DMS153 treated with DMSO at 0.1 percent for 48 hours (cell line): ENCODE results near the gene GHRL.

Source experiments
- DNase-seq: peaks from one replicate; lab custom pipeline; 2025; ENCODE audit not compliant: unreplicated experiment; lab: John Stamatoyannopoulos, UW

GHRL gene

DNA sequence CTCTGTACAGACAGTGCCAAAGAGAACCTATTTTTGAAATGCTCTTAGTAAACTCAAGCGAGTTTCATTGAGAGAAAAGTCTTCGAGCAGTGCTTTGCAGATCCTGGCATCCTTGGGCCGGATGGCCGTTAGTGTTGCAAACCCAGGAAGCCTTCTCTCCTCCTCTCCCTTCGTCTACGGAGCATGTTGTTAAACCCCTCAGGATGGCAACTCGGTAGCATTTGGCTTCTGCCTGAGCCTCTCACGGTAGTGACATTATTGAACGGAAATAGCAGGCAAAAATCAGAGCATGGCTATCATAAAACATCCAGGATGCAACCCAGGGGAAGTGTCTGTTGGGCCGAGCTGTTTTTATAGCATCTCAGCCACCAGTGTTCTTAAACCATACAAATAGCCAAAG is 34.8 kb upstream of the GHRL start:
- no peak for DNase-seq

- DNase-seq = no peak
These were observed 29.6 kb upstream of the GHRL start for GRCh38 chr3:10322352-10322710.

- DNase-seq = no peak
These were observed 29.0 kb upstream of the GHRL start for GRCh38 chr3:10321630-10322351.

- no peak for DNase-seq
These were observed 27.6 kb upstream of the GHRL start for GRCh38 chr3:10320320-10320677.

GRCh38 chr3:10319804-10320203 is 27.1 kb upstream of the GHRL start:
- no peak for DNase-seq

DNA sequence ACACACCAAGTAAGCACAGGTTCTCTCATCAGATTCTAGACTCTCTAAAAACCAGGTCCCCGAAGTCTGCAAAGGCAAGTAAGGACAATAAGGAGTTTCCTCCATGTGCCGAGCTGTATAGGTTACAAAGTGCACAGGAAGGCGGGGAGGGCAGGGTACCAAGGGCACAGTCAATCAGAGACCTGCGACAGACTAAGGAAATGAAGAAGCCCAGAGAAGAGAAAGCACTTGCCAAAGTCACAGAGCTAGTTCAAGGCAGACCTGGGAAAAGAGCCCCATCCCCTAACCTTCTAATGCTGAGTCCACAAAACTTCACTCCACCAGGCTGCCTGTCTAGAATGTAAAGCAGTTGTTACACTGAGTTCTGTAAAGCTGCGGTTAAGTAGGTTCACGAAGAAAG is 26.5 kb upstream of the GHRL start:
- no peak for DNase-seq

DNA sequence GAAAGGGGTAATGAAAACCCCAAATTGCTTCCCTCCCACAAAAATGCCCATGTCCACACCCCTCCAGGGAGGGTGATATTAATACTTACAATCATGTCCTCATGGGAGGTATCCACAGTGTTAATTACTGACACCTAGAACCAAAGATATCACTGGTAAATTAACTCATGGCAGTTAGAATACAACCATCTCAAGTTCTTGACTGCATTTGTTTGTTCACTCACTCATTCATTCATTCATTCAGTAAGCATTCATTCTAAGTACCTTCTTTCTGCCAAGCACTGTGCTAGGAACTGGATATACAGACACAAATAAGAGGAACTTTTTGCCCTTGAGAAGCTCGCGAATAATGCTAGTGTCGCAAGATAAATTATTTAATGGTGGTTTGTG is 25.2 kb upstream of the GHRL start:
- no peak for DNase-seq

DNA sequence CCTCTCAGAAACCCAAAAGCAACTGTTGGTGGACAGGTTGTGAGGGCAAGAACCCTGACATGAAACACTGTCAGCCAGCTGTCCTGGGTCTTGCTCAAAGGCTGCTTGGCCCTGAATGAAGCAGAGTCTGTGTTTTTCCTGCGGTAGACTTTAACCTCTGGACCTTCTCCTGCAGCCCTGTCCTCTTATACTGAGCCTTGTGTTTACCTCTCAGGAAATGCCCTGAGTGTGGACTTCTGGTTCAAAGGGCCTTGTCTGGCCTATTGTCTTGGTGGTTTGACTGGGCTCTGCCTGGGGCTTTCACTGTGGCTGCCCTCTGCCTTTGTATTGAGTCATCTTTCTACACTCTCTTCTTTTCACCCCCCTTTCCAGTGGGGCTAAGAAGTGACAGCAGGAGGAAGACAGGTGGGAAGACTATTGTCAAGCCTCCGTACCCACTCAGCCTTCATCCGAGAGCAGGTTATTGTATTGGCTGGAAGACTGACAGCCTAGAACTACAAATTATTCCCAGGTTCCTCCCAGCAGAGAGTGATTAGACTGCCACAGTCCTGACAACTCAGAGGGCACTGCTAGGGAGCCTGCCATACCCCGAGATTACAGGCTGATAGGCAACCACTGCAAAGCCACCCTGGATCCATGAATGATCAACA is 24.7 kb upstream of the GHRL start:
- no peak for DNase-seq

DNA sequence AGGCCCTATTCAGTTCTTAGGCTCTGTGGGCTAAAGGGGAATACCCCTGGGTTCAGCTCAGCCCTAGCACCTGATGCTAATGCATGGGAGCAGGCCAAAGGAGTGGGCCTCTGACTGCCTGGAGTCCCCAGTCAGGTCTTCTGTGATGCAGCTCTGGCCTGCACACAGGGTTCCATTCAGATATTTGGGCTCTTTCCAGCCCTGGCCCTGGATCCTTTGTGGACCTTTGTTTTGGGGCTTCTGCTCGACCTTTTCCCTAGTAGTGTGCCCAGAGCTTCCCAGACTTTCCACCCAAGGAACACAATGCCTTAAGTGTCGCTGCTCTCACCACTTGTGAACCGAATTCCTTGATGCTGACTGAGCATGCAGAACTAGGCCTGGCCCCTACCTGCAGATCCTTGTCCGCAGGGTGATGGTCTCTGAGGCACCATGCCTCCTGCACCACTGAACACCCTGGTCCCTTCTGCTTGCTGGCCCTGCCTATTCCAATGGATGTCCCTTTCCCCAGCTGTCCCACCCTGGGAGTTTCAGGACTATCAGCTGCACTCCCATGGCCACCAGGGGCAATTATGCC is 23.1 kb upstream of the GHRL start:
- DNase-seq = no peak

- no peak for DNase-seq
These were observed 22.4 kb upstream of the GHRL start for GRCh38 chr3:10315101-10315500.

- DNase-seq = no peak
These were observed 20.1 kb upstream of the GHRL start for GRCh38 chr3:10312861-10313260.

GRCh38 chr3:10312391-10312790 is 19.6 kb upstream of the GHRL start:
- DNase-seq = no peak

- DNase-seq = no peak
These were observed 19.0 kb upstream of the GHRL start for GRCh38 chr3:10311710-10312109.

- DNase-seq = no peak
These were observed 17.8 kb upstream of the GHRL start for GRCh38 chr3:10310578-10310977.

GRCh38 chr3:10309736-10310135 is 17.0 kb upstream of the GHRL start:
- no peak for DNase-seq

DNA sequence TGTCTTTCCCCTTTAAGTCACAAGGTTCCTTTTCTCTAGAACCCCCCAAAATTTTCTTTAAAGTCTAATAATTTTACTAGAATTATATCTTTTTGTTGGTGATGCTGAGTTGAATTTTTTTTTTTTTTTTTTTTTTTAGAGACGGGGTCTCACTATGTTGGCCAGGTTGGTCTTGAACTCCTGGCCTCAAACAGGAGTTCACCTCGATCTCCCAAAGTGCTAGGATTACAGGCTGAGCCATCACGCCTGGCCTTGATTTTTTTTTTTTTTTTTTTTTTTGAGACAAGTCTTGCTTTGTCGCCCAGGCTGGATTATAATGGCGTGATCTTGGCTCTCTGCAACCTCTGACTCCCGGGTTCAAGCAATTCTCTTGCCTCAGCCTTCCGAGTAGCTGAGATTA is 15.9 kb upstream of the GHRL start:
- no peak for DNase-seq

GRCh38 chr3:10306156-10306555 is 13.4 kb upstream of the GHRL start:
- no peak for DNase-seq

DNA sequence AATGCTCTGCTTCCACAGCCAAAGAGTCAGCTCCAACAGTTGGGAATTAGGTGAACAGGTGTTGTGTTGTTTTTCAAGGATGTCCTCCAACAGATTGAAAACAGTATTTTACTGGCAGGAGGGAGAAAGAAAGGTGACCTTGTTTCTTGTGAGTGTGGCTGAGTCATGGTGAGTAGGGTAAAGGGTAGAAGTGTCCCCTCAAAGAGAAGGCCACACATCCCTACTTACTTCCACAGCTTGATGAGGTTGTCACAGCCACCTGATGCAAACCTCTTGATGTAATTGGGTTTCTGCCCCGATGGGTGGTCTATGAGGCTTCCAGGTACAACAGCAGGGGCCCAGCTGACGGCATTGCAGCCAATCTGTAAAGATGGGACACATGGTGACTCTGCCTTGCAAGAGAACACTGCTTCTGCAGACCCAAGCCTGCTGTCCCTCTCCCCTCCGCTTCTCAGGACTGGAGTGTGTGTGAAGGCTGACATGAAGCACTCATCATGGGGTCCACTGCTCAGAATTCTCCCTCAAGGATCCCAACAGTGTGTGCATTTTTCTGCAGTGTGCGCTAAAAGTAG is 12.7 kb upstream of the GHRL start:
- no peak for DNase-seq

- DNase-seq = no peak
These were observed 12.2 kb upstream of the GHRL start for GRCh38 chr3:10304905-10305304.

GRCh38 chr3:10303785-10304184 is 11.0 kb upstream of the GHRL start:
- no peak for DNase-seq

DNA sequence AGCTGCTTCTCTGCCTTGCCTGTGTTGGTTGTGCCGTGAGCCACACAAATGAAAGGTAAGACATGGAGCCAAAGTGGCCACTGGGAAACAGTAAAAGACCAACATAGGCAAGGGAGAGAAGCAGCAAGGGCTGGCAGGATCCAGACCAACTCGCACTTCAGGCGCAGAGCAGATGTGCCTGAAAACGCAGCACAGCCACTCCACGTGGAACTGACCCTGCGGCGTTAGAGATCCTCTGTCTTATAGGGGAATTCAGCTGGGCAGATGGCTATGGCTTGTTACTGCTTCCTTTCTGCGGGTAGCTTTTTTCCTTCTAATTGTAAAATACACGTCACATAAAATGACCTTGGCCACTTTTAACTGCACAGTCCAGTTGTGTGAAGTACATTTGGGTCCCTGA is 10.4 kb upstream of the GHRL start:
- DNase-seq = no peak

GRCh38 chr3:10300087-10300486 is 7.3 kb upstream of the GHRL start:
- no peak for DNase-seq
